Gastrocnemius medialis (tissue), 4 donors: ENCODE results near the gene ABHD15.

ENCODE experiments used
- POLR2A ChIP-seq, 2 donors: fragments of 450-650 bp; IDR thresholded peaks; one replicate each; pipeline ENCODE4 v1.6.1; 2017; ENCODE audit warnings: antibody characterized with exemption in 2 of 2, mild to moderate bottlenecking in 2 of 2, moderate library complexity in 2 of 2
- TF ChIP-seq, protein P1 (sequence below), 5 experiments: fragments of 450-650 bp in 3 of 5; fragments of 200-600 bp in 2 of 5; sonication (generic) in 2 of 5; IDR thresholded peaks in 4 of 5; conservative IDR thresholded peaks in 1 of 5; 1 replicate in 4 of 5; 2 replicates in 1 of 5; pipeline ENCODE4 v1.5.1; 2016 to 2019; ENCODE audit warnings: antibody characterized with exemption in 5 of 5, mild to moderate bottlenecking in 3 of 5, moderate library complexity in 3 of 5

- TF ChIP-seq, protein P1, sequence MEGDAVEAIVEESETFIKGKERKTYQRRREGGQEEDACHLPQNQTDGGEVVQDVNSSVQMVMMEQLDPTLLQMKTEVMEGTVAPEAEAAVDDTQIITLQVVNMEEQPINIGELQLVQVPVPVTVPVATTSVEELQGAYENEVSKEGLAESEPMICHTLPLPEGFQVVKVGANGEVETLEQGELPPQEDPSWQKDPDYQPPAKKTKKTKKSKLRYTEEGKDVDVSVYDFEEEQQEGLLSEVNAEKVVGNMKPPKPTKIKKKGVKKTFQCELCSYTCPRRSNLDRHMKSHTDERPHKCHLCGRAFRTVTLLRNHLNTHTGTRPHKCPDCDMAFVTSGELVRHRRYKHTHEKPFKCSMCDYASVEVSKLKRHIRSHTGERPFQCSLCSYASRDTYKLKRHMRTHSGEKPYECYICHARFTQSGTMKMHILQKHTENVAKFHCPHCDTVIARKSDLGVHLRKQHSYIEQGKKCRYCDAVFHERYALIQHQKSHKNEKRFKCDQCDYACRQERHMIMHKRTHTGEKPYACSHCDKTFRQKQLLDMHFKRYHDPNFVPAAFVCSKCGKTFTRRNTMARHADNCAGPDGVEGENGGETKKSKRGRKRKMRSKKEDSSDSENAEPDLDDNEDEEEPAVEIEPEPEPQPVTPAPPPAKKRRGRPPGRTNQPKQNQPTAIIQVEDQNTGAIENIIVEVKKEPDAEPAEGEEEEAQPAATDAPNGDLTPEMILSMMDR (IDR thresholded peaks at IDR 0.05 in 4 of 5, conservative IDR thresholded peaks at IDR 0.05 in 1 of 5), result no peak
- TF ChIP-seq POLR2A (IDR thresholded peaks at IDR 0.05), result no peak
Measured at GRCh38 chr17:29549177-29549923, 17.5 kb downstream of the ABHD15 start.
